ENCODE data around the gene FBXO2.
A peak's percentile ranks its signal among the peaks of the same experiment; 100 is the strongest.
"Not testable (repeated sequence)": the region's sequence is repeated elsewhere in the genome, so short reads cannot be mapped to it uniquely, and the experiment has no call there.

FBXO2 gene

GRCh38 chr1:11629184-11630016 lies 24.8 kb downstream of the FBXO2 start:
- no peak for DNase-seq (ENCODE audit: low read depth)

GRCh38 chr1:11628767-11629166 lies 25.5 kb downstream of the FBXO2 start:
- no peak for DNase-seq (ENCODE audit: low read depth)

DNA sequence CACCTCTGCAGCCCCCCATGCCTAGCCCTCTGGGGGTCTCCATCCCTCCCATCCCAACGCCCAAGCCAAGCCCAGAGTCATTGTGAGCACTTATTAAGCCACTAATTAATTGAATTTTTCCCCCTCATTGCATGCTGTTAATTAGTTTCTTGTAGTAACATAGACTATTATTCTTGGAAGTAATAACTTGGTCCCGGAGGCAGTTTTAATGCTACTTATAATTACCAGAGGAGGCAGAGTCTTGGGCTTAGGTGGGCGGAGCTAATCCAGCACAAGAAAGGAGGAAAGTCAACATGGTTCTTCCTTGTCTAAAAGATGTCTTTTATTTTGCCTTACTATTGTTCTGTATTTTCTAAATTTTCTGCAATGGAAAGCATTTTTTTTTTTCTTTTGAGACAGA lies 27.7 kb downstream of the FBXO2 start:
- no peak for DNase-seq (ENCODE audit: low read depth)

DNA sequence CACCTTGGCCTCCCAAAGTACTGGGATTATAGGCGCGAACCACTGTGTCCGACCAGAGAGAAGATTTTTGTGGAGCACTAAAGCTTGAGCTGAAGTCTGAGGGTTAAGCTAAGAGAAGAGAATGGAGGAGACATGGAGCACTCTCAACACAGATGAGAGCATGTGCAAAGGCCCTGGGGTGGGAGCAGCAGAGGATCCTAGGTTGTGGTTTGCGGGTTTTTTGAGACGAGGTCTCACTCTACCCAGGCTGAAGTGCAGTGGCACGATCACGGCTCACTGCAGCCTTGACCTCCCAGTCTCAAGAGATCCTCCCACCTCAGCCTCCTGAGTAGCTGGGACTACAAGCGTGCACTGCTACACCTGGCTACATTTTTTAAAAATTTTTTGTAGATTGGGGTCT lies 30.5 kb downstream of the FBXO2 start:
- no peak for DNase-seq (ENCODE audit: low read depth)

GRCh38 chr1:11622398-11622797 lies 31.8 kb downstream of the FBXO2 start:
- DNase-seq (ENCODE audit: low read depth) = no peak

- no peak for DNase-seq (ENCODE audit: low read depth)
These were observed 33.3 kb downstream of the FBXO2 start for GRCh38 chr1:11620924-11621323.

DNA sequence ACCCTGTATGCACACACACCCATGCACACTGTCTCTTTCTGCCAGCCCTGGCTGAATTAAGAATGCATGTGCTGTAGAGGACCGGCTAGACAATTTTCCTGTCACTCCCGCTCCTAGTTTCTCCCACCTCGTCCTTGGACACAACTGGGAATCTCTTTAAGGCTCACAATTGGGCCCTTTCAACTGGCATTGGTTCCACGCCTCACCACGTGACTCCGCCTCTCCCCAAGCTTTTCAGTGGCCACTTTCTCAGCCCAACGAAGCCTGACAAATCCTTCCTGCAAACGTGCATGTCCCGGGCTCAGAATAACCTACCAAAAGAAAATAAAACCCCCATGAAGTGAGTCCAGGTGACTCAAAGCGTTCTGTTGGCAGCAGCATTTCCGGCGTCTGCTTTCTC lies 33.8 kb downstream of the FBXO2 start:
- DNase-seq (ENCODE audit: low read depth) = no peak

GRCh38 chr1:11617741-11618140 lies 36.5 kb downstream of the FBXO2 start:
- no peak for DNase-seq (ENCODE audit: low read depth)

DNA sequence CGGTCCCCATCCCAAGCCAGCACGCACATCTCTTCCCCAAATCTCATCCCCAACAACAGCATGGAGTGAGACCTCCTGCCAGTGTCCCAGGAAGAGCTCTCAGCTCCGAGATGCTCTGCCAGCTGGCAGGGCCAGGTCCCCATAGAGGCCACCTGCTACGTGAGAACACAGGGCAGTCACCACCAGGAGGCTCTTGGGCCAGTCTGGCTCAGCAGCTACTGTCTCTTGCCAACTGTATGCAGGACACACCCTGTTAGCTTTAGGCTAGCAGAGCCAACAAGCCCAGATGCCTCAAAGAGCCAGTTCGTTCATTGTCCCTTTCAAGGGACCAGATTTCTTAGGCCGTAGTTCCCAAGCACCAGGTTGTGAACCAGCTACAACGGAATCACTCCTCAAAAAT lies 36.9 kb downstream of the FBXO2 start:
- no peak for DNase-seq (ENCODE audit: low read depth)

GRCh38 chr1:11616766-11617165 lies 37.5 kb downstream of the FBXO2 start:
- DNase-seq (ENCODE audit: low read depth) = no peak

DNA sequence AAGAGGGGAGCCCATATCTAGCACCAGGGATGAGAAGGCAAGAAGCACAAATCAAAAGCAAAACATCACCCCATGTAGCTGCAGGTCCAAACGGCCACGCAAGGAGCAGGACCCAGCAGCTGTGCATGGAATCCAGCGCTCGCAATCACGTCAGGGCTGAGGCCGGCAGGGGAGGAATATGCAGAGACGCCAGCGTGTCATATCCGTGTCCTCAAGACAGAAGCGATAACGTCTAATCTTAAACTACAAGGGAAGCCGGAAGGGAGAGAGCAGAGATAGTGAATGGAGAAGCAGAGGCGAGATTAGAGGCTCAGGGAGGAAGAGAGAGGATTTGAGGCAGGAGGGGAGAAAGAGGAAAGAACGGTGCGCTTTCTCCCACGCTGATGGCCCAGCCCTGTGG lies 39.1 kb downstream of the FBXO2 start:
- no peak for DNase-seq (ENCODE audit: low read depth)

DNA sequence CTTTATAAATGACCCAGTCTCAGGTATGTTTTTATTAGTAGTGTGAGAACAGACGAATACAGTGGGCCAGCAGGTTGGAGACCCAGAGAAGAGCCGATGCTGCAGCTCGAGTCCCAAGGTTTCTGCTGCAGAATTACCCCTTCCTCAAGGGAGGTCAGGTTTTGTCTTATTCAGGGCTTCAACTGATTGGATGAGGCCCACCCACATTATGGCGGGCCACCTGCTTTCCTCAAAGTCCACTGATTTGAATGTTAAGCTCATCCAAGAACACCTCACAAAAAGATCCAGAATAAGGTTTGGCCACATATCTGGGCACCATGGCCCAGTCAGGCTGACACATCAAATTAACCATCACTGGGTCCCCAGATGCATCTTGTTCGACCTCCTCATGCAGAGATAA lies 40.9 kb downstream of the FBXO2 start:
- no peak for DNase-seq (ENCODE audit: low read depth)

- DNase-seq (ENCODE audit: low read depth) = no peak
These were observed 42.4 kb downstream of the FBXO2 start for GRCh38 chr1:11611638-11612327.

DNA sequence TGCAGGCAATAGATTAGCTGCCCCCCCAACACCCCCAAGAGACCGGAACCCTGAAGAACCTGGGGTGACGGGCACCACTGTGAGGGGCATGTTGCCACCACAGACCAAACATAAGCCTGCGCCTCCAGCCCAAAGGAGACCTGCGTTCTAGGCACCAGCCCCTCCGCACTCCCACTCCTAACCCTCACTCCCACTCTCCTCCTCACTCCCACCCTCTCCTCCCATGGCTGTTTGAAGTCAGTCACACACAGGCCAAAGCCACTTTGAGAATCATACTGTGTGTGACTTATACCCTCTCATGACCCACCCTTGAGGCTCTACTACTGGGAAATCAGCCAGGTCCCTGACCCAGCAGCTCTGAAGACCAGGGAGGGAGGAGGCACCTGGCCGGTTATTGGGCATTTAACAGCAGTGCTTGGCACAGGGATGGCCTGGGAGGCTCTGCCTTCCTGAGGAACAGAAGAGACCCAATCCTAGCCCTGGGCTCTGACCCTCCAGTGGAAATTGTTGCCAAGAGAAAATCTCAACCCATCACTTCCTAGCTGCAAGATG lies 43.5 kb downstream of the FBXO2 start:
- DNase-seq (ENCODE audit: low read depth) = no peak

DNA sequence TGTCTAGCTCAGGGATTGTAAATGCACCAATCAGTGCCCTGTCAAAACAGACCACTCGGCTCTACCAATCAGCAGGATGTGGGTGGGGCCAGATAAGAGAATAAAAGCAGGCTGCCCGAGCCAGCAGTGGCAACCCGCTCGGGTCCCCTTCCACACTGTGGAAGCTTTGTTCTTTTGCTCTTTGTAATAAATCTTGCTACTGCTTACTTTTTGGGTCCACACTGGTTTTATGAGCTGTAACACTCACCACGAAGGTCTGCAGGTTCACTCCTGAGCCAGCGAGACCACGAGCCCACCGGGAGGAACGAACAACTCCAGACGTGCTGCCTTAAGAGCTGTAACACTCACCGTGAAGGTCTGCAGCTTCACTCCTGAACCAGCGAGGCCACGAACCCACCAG lies 44.9 kb downstream of the FBXO2 start:
- DNase-seq (ENCODE audit: low read depth) = not testable (repeated sequence)

DNA sequence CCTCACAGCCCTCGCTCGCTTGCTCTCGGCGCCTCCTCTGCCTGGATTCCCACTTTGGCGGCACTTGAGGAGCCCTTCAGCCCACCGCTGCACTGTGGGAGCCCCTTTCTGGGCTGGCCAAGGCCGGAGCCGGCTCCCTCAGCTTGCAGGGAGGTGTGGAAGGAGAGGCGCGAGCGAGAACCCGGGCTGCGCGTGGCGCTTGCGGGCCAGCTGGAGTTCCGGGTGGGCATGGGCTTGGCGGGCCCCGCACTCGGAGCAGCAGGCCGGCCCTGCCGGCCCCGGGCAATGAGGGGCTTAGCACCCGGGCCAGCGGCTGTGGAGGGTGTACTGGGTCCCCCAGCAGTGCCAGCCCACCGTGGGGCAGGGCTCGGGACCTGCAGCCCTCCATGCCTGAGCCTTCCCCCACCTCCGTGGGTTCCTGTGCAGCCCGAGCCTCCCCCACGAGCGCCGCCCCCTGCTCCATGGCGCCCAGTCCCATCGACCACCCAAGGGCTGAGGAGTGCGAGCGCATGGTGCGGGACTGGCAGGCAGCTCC lies 45.6 kb downstream of the FBXO2 start:
- DNase-seq (ENCODE audit: low read depth) = not testable (repeated sequence)

GRCh38 chr1:11606775-11607174 lies 47.5 kb downstream of the FBXO2 start:
- no peak for DNase-seq (ENCODE audit: low read depth)

GRCh38 chr1:11602981-11603380 lies 51.2 kb downstream of the FBXO2 start:
- no peak for DNase-seq (ENCODE audit: low read depth)

DNA sequence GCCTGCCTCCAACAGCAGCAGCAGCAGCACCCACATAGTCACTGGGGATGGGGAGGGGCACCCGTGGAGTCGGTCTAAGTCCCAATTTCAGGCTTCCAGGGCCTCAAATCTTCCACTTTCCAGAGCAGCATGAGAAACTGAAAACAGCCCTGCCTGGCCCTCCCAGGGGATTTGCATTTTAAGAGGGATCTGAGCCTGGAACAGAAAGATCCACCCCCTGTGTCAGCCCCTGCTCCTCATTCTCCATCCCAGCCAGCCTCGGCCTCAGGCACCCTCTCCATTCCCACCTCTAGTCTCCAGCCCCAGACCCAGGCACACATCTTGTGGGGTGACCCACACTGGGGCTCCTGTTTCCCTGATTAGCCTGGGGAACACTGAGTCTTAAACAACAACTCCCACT lies 51.8 kb downstream of the FBXO2 start:
- DNase-seq (ENCODE audit: low read depth) = no peak

DNA sequence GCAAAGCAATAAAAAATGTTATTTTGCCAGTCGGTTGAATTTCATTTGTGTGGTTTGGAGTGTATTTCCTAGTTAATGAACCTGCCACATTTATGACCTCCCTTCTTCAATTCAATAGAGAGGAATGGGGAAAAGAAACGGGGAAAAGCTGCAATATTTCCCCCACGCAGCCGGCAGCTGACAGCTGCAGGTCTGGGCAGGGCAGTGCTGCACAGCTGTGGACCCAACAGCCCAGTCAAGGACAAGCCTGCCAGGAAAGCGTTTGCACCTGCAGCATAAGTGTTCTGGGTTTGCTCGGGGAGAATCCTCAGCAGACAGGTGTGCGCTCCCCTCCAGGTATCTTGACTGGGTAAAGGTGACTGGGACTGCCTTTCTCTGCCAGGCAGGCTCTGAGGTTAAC lies 53.4 kb downstream of the FBXO2 start:
- DNase-seq (ENCODE audit: low read depth) = no peak

DNA sequence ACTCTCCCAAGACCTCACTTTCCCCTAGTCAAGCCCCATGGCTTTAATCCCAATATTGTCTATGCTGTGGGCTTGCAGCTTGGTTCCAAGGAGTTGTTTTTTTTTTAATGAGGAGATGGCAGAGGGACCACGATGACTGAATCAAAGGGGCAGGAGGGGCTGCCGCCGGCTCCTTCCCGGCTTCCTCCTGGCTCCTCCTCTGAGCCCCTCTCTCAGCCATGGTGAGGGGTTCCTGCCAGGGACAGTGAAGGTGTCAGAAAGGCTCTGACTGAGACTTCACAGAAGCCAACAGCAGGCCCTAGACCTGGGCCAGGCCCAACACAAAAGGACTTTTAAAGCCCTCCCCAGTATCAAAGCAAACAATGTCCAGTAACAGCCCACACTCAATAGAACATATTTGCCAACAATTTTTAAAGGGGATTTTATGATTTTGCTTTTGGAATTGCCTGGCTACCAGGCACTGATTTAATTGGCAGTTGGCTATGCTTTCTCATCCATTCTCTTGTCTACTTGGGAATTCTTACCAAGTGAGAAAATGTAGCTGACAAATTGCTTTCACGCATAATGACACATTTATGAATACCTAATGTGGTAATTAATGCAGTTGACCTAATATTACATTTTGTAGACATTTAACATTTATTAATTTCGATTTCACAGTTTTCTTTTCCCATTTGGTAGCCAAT lies 54.2 kb downstream of the FBXO2 start:
- no peak for DNase-seq (ENCODE audit: low read depth)

DNA sequence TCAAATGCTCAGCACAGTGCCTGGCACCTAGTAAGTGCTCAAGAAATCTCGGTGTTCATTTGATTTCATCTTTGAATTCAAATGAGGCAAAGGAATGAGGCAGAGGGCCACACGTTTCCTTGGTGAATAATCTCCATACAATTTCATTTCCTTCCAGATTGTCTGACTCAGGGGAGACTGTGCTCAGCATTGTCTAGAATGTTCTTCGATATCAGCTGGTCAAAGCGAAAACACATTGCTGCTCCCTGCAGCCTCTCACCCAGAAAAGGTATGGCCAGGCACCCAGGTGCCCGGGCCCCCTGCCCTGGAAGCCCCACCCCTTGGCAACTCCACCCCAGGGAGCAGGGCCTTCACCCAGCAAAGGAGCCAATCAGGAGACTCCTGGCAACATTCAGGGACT lies 55.8 kb downstream of the FBXO2 start:
- peak; percentile 25 for DNase-seq (ENCODE audit: low read depth)

Measured in HS-5 (cell line).